ENCODE data around the gene NAT16.
A peak's percentile ranks its signal among the peaks of the same experiment; 100 is the strongest.
"Not testable (repeated sequence)": the region's sequence is repeated elsewhere in the genome, so short reads cannot be mapped to it uniquely, and the experiment has no call there.

NAT16 gene

DNA sequence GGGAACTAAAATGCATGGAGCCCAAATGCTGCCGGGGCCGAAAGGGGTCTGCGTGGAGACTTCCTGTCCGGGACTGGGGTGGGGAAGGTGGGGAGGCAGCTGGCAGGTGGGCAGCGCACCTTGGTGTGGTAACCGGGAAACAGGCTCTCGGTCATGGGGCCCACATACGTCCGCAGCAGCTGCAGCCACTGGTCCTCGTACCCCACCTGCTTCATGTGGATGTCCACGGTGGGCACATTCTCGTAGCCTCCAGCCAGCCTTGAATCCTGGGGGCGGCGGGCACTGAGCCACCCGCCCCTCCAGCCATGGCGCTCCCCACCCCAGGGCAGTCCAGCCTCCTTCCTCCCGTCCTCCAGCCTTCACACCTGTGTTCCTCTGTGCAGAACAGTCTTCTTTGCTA, 27.4 kb upstream of the NAT16 start:
- peaks cover 3% of the 10 kb centered on the region for H3K36me3 Mint-ChIP-seq
- H3K4me1 Mint-ChIP-seq, result peaks cover 13% of the 10 kb centered on the region
- H3K4me3 Mint-ChIP-seq, result no peak overlapping the region
- no peak overlapping the region for H3K27ac Mint-ChIP-seq
- H3K9me3 Mint-ChIP-seq, result no peaks in the 10 kb centered on the region
- peaks cover 5% of the 10 kb centered on the region for H3K27me3 Mint-ChIP-seq

DNA sequence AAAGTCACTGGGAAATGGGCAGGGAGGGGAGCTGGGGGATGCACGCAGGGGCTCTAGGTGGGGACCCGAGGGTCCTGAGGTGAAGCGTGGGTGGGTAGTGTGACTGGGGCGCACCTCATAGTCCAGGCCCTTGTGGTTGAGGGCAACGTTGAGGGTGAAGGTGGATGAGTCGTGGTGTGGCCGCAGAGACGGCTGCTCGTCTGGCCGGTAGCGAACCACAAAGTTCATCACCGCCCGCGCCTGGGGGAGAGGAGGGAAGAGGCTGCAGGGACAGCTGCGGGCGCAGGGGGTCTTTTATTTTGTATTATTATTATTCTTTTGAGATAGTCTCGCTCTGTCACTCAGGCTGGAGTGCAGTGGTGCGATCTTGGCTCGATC, 26.6 kb upstream of the NAT16 start:
- Mint-ChIP-seq H3K36me3 (peaks cover 3% of the 10 kb centered on the region), H3K27me3 (peaks cover 6% of the 10 kb centered on the region), H3K4me1 (peaks cover 13% of the 10 kb centered on the region), H3K9me3 (no peaks in the 10 kb centered on the region), H3K27ac (no peak overlapping the region), H3K4me3 (no peak overlapping the region)

GRCh38 chr7:101205901-101206664, 26.0 kb upstream of the NAT16 start:
- Mint-ChIP-seq H3K4me3 (no peak overlapping the region), H3K27me3 (peaks cover 7% of the 10 kb centered on the region), H3K9me3 (no peaks in the 10 kb centered on the region), H3K27ac (peak overlapping the region; percentile 8), H3K36me3 (peaks cover 3% of the 10 kb centered on the region), H3K4me1 (peaks cover 13% of the 10 kb centered on the region)

DNA sequence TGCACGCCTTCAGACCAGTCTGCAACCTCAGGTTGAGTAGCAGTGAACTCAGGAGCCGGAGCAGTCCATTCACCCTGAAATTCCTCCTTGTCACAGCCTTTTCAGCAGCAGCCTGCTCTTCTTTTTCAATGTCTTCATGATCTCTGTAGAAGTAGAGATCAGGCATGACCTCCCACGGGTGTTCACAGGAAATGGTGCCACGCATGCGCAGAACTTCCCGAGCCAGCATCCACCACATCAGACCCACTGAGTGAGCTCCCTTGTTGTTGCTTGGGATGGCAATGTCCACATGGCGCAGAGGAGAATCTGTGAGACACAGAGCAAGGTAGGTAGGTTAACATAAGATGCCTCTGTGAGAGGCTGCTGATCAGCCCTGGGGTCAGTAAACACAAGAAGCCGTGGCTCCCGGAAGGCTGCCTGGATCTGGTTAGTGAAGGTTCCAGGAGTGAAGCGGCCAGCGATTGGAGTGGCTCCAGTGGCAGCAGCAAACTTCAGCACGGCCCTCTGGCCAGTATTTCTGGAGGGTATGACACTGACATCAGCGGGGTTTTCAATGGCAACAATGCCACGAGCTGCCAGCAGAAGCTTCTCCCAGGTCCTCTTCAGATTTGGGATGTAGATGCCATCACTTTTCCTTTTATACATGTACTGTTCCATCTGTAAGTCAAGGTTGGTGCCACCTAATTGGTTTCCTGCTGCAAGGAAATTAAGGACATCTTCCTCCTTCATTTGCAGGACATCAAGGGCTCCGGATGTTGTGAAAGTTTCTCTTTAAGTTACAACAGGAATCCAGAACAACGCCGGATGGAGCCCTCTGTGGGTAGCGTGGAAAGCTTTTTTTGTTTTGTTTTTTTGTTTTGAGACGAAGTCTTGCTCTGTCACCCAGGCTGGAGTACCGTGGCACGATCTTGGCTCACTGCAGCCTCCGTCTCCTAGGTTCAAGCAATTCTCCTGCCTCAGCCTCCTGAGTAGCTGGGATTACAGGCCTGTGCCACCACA, 23.9 kb upstream of the NAT16 start:
- peaks cover 17% of the 10 kb centered on the region for H3K4me1 Mint-ChIP-seq

GRCh38 chr7:101202603-101202918, 22.5 kb upstream of the NAT16 start:
- Mint-ChIP-seq H3K36me3 (peaks cover 1% of the 10 kb centered on the region), H3K27ac (no peak overlapping the region), H3K4me3 (peak overlapping the region; percentile 19), H3K9me3 (no peaks in the 10 kb centered on the region), H3K4me1 (peaks cover 17% of the 10 kb centered on the region), H3K27me3 (peaks cover 16% of the 10 kb centered on the region)

More for the DNA sequence above, 23.9 kb upstream of the NAT16 start:
- H3K9me3 Mint-ChIP-seq, H3K36me3 Mint-ChIP-seq: not testable (repeated sequence)
- Mint-ChIP-seq H3K4me3 (peak overlapping the region; percentile 81), H3K27ac (peak overlapping the region; percentile 94), H3K27me3 (peaks cover 14% of the 10 kb centered on the region)

DNA sequence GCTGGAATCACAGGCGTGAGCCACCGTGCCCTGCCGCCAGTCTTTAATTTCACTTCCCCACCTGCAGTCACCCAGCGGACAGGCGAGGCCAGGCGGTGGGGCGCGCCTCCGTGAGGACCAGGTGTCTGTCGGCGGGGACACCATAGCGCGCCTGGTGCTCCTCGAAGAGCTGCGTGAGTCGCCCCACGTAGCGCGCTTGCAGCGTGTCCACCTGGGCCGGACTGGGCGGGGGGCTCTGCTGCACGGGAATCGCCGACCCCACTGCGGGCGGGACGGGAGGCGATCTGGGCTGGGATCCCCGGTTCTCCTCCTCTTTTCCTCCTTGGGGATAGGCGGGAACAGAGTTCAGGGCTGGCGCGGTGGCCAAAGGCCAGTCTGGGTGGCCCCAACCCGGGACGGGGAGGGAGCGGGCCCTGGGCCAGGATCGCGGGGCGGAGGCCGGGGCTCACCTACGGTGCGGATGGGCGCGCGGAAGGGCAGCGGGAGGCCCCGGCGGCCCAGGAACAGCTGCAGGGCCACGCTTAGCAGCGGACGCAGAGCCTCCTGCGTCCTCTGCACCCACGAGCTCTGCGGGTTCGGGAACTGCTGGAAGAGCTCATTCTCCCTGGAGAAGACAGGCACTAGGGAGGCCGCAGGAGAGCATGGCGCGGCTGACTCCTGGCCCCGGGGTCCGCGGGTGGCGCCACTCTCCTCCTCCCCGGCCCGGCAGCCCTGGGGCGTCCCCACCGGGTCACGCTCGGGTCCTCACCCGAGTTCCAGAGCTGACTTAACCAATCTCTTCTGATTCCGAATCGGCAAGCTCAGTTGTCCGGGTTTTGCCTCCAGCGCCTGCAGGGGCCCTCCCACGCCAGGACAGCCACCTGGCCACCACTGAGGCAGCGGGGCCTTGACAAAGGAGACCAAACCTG, 21.9 kb upstream of the NAT16 start:
- H3K27ac Mint-ChIP-seq, result no peak overlapping the region
- peak overlapping the region; percentile 19 for H3K4me3 Mint-ChIP-seq
- H3K36me3 Mint-ChIP-seq, result peaks cover 1% of the 10 kb centered on the region
- H3K27me3 Mint-ChIP-seq, result peaks cover 16% of the 10 kb centered on the region
- H3K9me3 Mint-ChIP-seq, result no peaks in the 10 kb centered on the region
- peaks cover 17% of the 10 kb centered on the region for H3K4me1 Mint-ChIP-seq

GRCh38 chr7:101200862-101201599, 20.9 kb upstream of the NAT16 start, which contains the start of gene MOGAT3:
Gene MOGAT3 (minus strand): TSS chr7:101201036. CDS start chr7:101200854, 182 bp downstream.
- Mint-ChIP-seq H3K9me3 (no peaks in the 10 kb centered on the region), H3K27ac (no peak within 1 kb of the TSS), H3K4me3 (no peak within 1 kb of the TSS), H3K27me3 (peaks cover 16% of the 10 kb centered on the region), H3K36me3 (peaks cover 1% of the 10 kb centered on the region), H3K4me1 (peaks cover 17% of the 10 kb centered on the region)

- H3K4me3 Mint-ChIP-seq, result no peak overlapping the region
- H3K9me3 Mint-ChIP-seq, result no peaks in the 10 kb centered on the region
- H3K36me3 Mint-ChIP-seq, result no peaks in the 10 kb centered on the region
- no peak overlapping the region for H3K27ac Mint-ChIP-seq
- H3K4me1 Mint-ChIP-seq, result peaks cover 17% of the 10 kb centered on the region
- peaks cover 16% of the 10 kb centered on the region for H3K27me3 Mint-ChIP-seq
These were observed 20.4 kb upstream of the NAT16 start for GRCh38 chr7:101200504-101200861.

GRCh38 chr7:101199522-101199921, 19.4 kb upstream of the NAT16 start:
- H3K4me3 Mint-ChIP-seq, H3K36me3 Mint-ChIP-seq, H3K9me3 Mint-ChIP-seq, H3K27ac Mint-ChIP-seq: not testable (repeated sequence)
- H3K4me1 Mint-ChIP-seq, result peaks cover 17% of the 10 kb centered on the region
- peaks cover 16% of the 10 kb centered on the region for H3K27me3 Mint-ChIP-seq

DNA sequence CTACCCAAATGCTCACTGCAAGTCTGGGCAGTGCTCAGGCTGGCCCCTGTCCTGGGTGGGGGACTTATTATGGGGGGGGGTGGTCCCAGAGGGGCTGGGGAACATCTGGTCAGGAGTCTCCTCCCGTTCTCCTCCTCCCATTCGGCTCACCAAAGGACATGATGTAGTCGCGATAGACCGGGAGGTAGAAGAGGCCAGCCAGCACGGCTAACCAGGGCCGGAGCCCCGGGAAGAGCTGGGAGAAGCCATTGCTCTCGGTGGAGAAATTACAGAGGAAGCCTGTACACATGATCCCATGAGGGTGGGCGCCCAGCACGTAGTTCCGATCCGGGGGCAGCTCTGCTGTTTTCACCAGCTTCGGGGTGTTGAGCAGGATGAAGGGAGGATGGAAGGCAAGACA, 18.4 kb upstream of the NAT16 start:
- peaks cover 14% of the 10 kb centered on the region for H3K27me3 Mint-ChIP-seq
- no peak overlapping the region for H3K27ac Mint-ChIP-seq

GRCh38 chr7:101197991-101198390, 17.9 kb upstream of the NAT16 start:
- no peaks in the 10 kb centered on the region for H3K9me3 Mint-ChIP-seq
- no peaks in the 10 kb centered on the region for H3K36me3 Mint-ChIP-seq
- no peak overlapping the region for H3K27ac Mint-ChIP-seq
- peaks cover 14% of the 10 kb centered on the region for H3K27me3 Mint-ChIP-seq
- peaks cover 9% of the 10 kb centered on the region for H3K4me1 Mint-ChIP-seq
- no peak overlapping the region for H3K4me3 Mint-ChIP-seq

More for the DNA sequence above, 18.4 kb upstream of the NAT16 start:
- H3K36me3 Mint-ChIP-seq, result no peaks in the 10 kb centered on the region
- H3K4me3 Mint-ChIP-seq, result no peak overlapping the region
- H3K4me1 Mint-ChIP-seq, result peaks cover 10% of the 10 kb centered on the region
- H3K9me3 Mint-ChIP-seq, result no peaks in the 10 kb centered on the region

GRCh38 chr7:101195884-101196283, 15.8 kb upstream of the NAT16 start:
- no peak overlapping the region for H3K4me3 Mint-ChIP-seq
- no peak overlapping the region for H3K27ac Mint-ChIP-seq
- H3K9me3 Mint-ChIP-seq, result no peaks in the 10 kb centered on the region
- H3K27me3 Mint-ChIP-seq, result peaks cover 7% of the 10 kb centered on the region
- no peaks in the 10 kb centered on the region for H3K36me3 Mint-ChIP-seq
- peaks cover 5% of the 10 kb centered on the region for H3K4me1 Mint-ChIP-seq

GRCh38 chr7:101189109-101189508, 9.0 kb upstream of the NAT16 start:
- H3K27me3 Mint-ChIP-seq, result peaks cover 3% of the 10 kb centered on the region
- peaks cover 3% of the 10 kb centered on the region for H3K4me1 Mint-ChIP-seq
- no peak overlapping the region for H3K4me3 Mint-ChIP-seq
- no peaks in the 10 kb centered on the region for H3K36me3 Mint-ChIP-seq
- no peaks in the 10 kb centered on the region for H3K9me3 Mint-ChIP-seq
- no peak overlapping the region for H3K27ac Mint-ChIP-seq

- Mint-ChIP-seq H3K4me3 (no peak overlapping the region), H3K4me1 (no peaks in the 10 kb centered on the region), H3K27ac (no peak overlapping the region), H3K36me3 (no peaks in the 10 kb centered on the region), H3K27me3 (peaks cover 13% of the 10 kb centered on the region), H3K9me3 (no peaks in the 10 kb centered on the region)
These were observed 6.8 kb upstream of the NAT16 start for GRCh38 chr7:101186844-101187428.
